ENCODE measurements around the gene HEYL. TPM values are rescaled to one million over a fixed set of nuclear protein-coding genes. Genes with fewer than 3 reads are reported as not detected.

HEYL gene
- total RNA-seq, 1 donor from 2014 or later = 1.1 TPM

DNA sequence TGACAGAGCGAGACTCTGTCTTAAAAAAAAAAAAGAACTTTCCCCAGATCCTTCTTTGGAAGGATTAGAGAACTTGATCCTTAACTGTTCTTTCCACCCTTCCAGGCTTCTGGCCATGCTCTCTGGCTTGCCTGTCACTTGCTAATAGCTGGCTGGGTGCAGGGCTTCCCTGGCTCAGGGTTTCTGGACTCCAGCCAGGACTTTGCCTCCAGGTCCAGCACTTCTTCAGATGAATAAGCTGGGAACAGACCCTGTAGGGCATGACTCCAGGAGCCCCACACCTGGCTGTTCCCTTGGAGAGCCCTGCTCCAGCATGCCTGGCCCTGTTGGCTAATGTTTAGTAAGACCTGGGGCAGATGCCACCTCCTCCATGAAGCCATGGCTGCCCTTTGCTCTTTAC lies 35.8 kb upstream of the HEYL start:
- H3K36me3 ChIP-seq (ENCODE audit: insufficient read depth, low read length) = no peaks in the 10 kb centered on the region
- DNase-seq (ENCODE audit: low read depth) (no peak), FAIRE-seq (no peak)
- Mint-ChIP-seq H3K9me3 (ENCODE audit: unreplicated experiment) (peaks cover 12% of the 10 kb centered on the region), H3K36me3 (ENCODE audit: low read depth, unreplicated experiment) (peaks cover 2% of the 10 kb centered on the region), H3K27ac (ENCODE audit: unreplicated experiment) (no peak overlapping the region), H3K4me1 (ENCODE audit: low read depth, unreplicated experiment) (peaks cover 4% of the 10 kb centered on the region), H3K27me3 (ENCODE audit: low read depth, unreplicated experiment) (peaks cover 78% of the 10 kb centered on the region), H3K4me3 (ENCODE audit: unreplicated experiment) (no peak overlapping the region)
- H3K9me3 ChIP-seq (ENCODE audit: insufficient read depth, low read depth, low read length) = peaks cover 4% of the 10 kb centered on the region
- TF ChIP-seq, protein P1, sequence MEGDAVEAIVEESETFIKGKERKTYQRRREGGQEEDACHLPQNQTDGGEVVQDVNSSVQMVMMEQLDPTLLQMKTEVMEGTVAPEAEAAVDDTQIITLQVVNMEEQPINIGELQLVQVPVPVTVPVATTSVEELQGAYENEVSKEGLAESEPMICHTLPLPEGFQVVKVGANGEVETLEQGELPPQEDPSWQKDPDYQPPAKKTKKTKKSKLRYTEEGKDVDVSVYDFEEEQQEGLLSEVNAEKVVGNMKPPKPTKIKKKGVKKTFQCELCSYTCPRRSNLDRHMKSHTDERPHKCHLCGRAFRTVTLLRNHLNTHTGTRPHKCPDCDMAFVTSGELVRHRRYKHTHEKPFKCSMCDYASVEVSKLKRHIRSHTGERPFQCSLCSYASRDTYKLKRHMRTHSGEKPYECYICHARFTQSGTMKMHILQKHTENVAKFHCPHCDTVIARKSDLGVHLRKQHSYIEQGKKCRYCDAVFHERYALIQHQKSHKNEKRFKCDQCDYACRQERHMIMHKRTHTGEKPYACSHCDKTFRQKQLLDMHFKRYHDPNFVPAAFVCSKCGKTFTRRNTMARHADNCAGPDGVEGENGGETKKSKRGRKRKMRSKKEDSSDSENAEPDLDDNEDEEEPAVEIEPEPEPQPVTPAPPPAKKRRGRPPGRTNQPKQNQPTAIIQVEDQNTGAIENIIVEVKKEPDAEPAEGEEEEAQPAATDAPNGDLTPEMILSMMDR (IDR thresholded peaks at IDR 0.05; ENCODE audit: insufficient read depth, low read depth, low read length) = no peak
- no peak for TF ChIP-seq EZH2 (IDR thresholded peaks at IDR 0.05; ENCODE audit: insufficient read depth, low read length)
- H3K79me2 ChIP-seq (ENCODE audit: insufficient read depth, low read length) = no peaks in the 10 kb centered on the region
- no peak overlapping the region for H3K4me3 ChIP-seq (ENCODE audit: insufficient read depth, low read depth, low read length)
- H3K4me2 ChIP-seq (ENCODE audit: low read length) = no peak overlapping the region
- H4K20me1 ChIP-seq (ENCODE audit: insufficient read depth, low read length) = no peaks in the 10 kb centered on the region
- H3K27me3 ChIP-seq (ENCODE audit: insufficient read depth, low read length) = peaks cover 44% of the 10 kb centered on the region
- no peak overlapping the region for H3K27ac ChIP-seq (ENCODE audit: low read depth, low read length)
- H2AFZ ChIP-seq (ENCODE audit: low read depth, low read length) = no peak overlapping the region
- H3K9ac ChIP-seq (ENCODE audit: low read length) = no peak overlapping the region
- peaks cover 6% of the 10 kb centered on the region for H3K4me1 ChIP-seq (ENCODE audit: insufficient read depth, low read length)

DNA sequence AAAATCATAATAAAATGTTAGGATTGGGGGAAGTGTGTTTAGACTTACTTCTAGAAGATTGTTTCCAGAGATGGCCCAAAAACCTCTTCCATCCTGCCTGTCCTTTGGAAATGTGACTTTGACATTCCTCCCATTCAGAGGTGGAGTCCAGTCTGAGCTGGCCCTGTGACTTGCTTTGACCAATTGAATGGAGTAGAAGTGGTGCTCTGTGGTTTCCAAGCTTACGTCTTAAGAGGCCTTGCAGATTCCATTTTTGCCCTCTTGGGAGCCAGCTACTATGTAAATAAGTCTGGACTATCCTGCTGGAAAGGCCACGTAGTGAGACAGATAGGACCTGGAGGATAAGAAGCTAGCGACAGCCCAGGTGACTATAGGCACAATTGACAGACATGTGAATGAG lies 33.8 kb upstream of the HEYL start:
- Mint-ChIP-seq H3K4me3 (ENCODE audit: unreplicated experiment) (no peak overlapping the region), H3K27ac (ENCODE audit: unreplicated experiment) (no peak overlapping the region), H3K36me3 (ENCODE audit: low read depth, unreplicated experiment) (peaks cover 4% of the 10 kb centered on the region), H3K27me3 (ENCODE audit: low read depth, unreplicated experiment) (peaks cover 76% of the 10 kb centered on the region), H3K4me1 (ENCODE audit: low read depth, unreplicated experiment) (peaks cover 4% of the 10 kb centered on the region), H3K9me3 (ENCODE audit: unreplicated experiment) (peaks cover 6% of the 10 kb centered on the region)
- Histone ChIP-seq H3K79me2 (ENCODE audit: insufficient read depth, low read length) (no peaks in the 10 kb centered on the region), H3K4me1 (ENCODE audit: insufficient read depth, low read length) (peaks cover 6% of the 10 kb centered on the region), H3K36me3 (ENCODE audit: insufficient read depth, low read length) (no peaks in the 10 kb centered on the region), H3K27ac (ENCODE audit: low read depth, low read length) (no peak overlapping the region), H3K27me3 (ENCODE audit: insufficient read depth, low read length) (peaks cover 43% of the 10 kb centered on the region), H4K20me1 (ENCODE audit: insufficient read depth, low read length) (no peaks in the 10 kb centered on the region), H3K9ac (ENCODE audit: low read length) (no peak overlapping the region), H2AFZ (ENCODE audit: low read depth, low read length) (no peak overlapping the region), H3K4me2 (ENCODE audit: low read length) (no peak overlapping the region), H3K9me3 (ENCODE audit: insufficient read depth, low read depth, low read length) (peaks cover 4% of the 10 kb centered on the region), H3K4me3 (ENCODE audit: insufficient read depth, low read depth, low read length) (no peak overlapping the region)
- DNase-seq (ENCODE audit: low read depth) = no peak
- TF ChIP-seq, protein P1 (IDR thresholded peaks at IDR 0.05; ENCODE audit: insufficient read depth, low read depth, low read length) = no peak
- no peak for TF ChIP-seq EZH2 (IDR thresholded peaks at IDR 0.05; ENCODE audit: insufficient read depth, low read length)
- FAIRE-seq = no peak

DNA sequence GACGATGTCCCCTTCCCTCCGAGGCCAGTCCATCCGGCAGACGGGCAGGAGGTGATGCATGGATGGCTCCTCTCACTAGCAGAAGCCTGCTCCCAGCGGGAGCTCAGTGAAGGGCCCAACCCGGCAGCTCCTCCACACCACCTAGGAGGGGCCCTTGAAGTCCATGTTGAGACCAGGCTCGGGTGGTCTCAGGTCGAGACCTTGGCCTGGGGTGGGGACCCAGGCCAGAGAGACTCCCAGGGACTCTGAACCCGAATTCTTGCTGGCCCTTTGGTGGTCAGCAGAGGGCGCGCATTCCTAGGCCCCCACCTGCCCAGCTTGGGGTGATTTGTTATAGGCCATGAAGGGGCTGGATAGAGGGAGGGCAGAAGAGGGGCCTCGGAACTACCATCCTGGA lies 33.1 kb upstream of the HEYL start:
- H3K4me2 ChIP-seq (ENCODE audit: low read length) = peak overlapping the region; percentile 83
- peaks cover 79% of the 10 kb centered on the region for H3K27me3 Mint-ChIP-seq (ENCODE audit: low read depth, unreplicated experiment)

More for the DNA sequence above, 33.1 kb upstream of the HEYL start:
- Histone ChIP-seq H3K4me3 (ENCODE audit: insufficient read depth, low read depth, low read length) (no peak overlapping the region), H3K4me1 (ENCODE audit: insufficient read depth, low read length) (peaks cover 6% of the 10 kb centered on the region), H2AFZ (ENCODE audit: low read depth, low read length) (peak overlapping the region; percentile 56), H4K20me1 (ENCODE audit: insufficient read depth, low read length) (no peaks in the 10 kb centered on the region), H3K9me3 (ENCODE audit: insufficient read depth, low read depth, low read length) (peaks cover 4% of the 10 kb centered on the region), H3K27ac (ENCODE audit: low read depth, low read length) (no peak overlapping the region), H3K79me2 (ENCODE audit: insufficient read depth, low read length) (no peaks in the 10 kb centered on the region), H3K27me3 (ENCODE audit: insufficient read depth, low read length) (peaks cover 47% of the 10 kb centered on the region), H3K9ac (ENCODE audit: low read length) (no peak overlapping the region), H3K36me3 (ENCODE audit: insufficient read depth, low read length) (no peaks in the 10 kb centered on the region)
- no peak for DNase-seq (ENCODE audit: low read depth)
- H3K36me3 Mint-ChIP-seq (ENCODE audit: low read depth, unreplicated experiment) = peaks cover 4% of the 10 kb centered on the region
- H3K9me3 Mint-ChIP-seq (ENCODE audit: unreplicated experiment) = peaks cover 6% of the 10 kb centered on the region
- no peak for FAIRE-seq
- H3K4me3 Mint-ChIP-seq (ENCODE audit: unreplicated experiment) = peak overlapping the region; percentile 78
- no peak overlapping the region for H3K27ac Mint-ChIP-seq (ENCODE audit: unreplicated experiment)
- TF ChIP-seq, protein P1 (IDR thresholded peaks at IDR 0.05; ENCODE audit: insufficient read depth, low read depth, low read length) = peak; percentile 30
- TF ChIP-seq EZH2 (IDR thresholded peaks at IDR 0.05; ENCODE audit: insufficient read depth, low read length) = peak; percentile 21
- H3K4me1 Mint-ChIP-seq (ENCODE audit: low read depth, unreplicated experiment) = peaks cover 4% of the 10 kb centered on the region
